Sigmoid colon (tissue), 4 donors: ENCODE measurements around the gene RAB14.

ENCODE experiments used
- EP300 ChIP-seq, 4 donors: sonication (generic); formaldehyde crosslinking; IDR thresholded peaks; one replicate each; pipeline ENCODE4 v1.6.1; 2017; ENCODE audit warnings: antibody characterized with exemption in 4 of 4
- POLR2A ChIP-seq, 2 donors: fragments of 450-650 bp; IDR thresholded peaks; one replicate each; pipeline ENCODE4 v1.6.1; 2016; ENCODE audit warnings: antibody characterized with exemption in 2 of 2, mild to moderate bottlenecking in 2 of 2, moderate library complexity in 2 of 2
- POLR2AphosphoS5 ChIP-seq, 4 donors: sonication (generic); formaldehyde crosslinking; IDR thresholded peaks; one replicate each; pipeline ENCODE4 v1.6.1; 2017; ENCODE audit warnings: antibody characterized with exemption in 4 of 4
- TF ChIP-seq, protein P1 (sequence below), 4 experiments: fragments of 450-650 bp in 3 of 4; fragments of 200-600 bp in 1 of 4; IDR thresholded peaks; one replicate each; pipeline ENCODE4 v1.5.1; 2016 to 2019; ENCODE audit warnings: antibody characterized with exemption in 4 of 4, mild to moderate bottlenecking in 3 of 4, moderate library complexity in 2 of 4

DNA sequence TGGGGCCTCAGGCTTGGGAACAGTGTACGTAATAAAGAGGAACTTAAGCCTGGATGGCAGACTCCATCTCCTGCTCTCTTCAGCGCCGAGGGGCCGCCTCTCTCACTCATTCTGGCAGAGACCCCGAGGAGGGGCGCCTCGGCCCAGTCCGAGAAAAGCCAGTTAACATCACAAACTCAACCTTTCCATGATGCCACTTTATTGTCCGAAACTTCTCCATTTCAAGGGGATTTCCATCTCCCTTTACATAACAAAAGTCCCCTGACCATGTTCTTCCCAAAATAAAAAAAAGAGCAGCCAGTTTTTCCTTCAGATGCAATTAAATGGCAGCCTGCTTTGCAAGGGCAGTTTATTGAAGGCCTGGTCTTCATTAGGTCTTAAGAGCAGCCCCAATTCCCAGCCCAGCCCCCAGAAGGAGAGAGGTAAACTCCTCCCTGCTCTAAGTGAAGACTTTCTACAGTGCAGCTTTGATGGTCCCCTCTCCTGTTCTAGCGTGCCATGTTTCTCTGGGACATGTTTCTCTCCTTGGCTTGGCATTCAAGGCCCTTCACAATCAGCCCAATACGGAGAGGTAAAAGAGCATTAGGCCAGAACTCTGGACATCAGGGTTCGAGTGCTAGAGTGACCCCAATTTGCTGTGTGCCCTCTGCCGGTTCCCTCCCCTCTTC lies 19.5 kb upstream of the RAB14 start:
- no peak for TF ChIP-seq EP300 (IDR thresholded peaks at IDR 0.05)
- TF ChIP-seq, protein P1, sequence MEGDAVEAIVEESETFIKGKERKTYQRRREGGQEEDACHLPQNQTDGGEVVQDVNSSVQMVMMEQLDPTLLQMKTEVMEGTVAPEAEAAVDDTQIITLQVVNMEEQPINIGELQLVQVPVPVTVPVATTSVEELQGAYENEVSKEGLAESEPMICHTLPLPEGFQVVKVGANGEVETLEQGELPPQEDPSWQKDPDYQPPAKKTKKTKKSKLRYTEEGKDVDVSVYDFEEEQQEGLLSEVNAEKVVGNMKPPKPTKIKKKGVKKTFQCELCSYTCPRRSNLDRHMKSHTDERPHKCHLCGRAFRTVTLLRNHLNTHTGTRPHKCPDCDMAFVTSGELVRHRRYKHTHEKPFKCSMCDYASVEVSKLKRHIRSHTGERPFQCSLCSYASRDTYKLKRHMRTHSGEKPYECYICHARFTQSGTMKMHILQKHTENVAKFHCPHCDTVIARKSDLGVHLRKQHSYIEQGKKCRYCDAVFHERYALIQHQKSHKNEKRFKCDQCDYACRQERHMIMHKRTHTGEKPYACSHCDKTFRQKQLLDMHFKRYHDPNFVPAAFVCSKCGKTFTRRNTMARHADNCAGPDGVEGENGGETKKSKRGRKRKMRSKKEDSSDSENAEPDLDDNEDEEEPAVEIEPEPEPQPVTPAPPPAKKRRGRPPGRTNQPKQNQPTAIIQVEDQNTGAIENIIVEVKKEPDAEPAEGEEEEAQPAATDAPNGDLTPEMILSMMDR (IDR thresholded peaks at IDR 0.05) = no peak
- TF ChIP-seq POLR2AphosphoS5 (IDR thresholded peaks at IDR 0.05) = no peak
- no peak for TF ChIP-seq POLR2A (IDR thresholded peaks at IDR 0.05)
